ENCODE data around the gene SUSD3. TPM values are rescaled to one million over a fixed set of nuclear protein-coding genes. Genes with fewer than 3 reads are reported as not detected.

Gene SUSD3
- total RNA-seq: 10 to 100 TPM in 1 of 2 donors, 1 to 10 TPM in 1; 1.6 to 11.8 TPM

DNA sequence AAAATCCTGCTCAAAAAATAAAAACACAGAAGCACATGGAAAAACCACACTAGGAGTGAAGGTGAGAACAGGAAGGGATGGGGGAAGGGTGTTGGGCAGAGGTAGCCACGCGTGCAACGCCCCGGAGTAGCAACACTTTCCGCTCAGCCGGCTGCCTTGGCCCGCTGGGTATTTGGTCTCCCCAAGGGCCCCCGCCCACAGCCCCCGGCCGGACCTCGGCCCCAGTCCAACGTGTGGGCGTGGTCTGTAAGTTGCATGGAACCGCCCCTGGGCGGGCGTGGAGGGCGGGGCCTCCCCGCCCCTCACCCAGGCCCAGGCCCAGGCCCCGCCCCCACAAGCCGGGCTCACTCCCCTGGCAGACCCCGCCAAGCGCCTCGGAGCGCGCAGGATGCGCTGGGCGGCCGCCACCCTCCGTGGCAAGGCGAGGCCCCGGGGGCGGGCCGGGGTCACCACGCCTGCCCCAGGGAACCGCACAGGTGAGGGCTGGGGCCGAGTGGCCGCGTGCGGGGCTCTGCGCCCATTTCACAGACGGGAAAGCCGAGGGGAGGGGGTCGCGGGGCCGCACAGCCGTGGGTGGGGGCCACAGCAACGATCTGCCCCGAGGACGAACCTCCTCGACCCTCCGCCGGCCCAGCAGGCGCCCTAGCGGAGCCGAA is at the start of gene SUSD3:
TSS of gene SUSD3 (plus strand) at position 347 of the 656 bp plus-strand sequence. CDS start at position 389, 42 bp downstream.
- Histone ChIP-seq H3K27me3 (no peaks in the 10 kb centered on the region), H3K4me3 (peak within 1 kb of the TSS; percentile 26 to 60), H3K4me1 (peaks cover 0 to 22% of the 10 kb centered on the region in 2 donors), H3K27ac (peak within 1 kb of the TSS in 1 of 2 donors; percentile 34), H3K9me3 (no peaks in the 10 kb centered on the region), H3K36me3 (no peaks in the 10 kb centered on the region)
- TF ChIP-seq, protein P1, sequence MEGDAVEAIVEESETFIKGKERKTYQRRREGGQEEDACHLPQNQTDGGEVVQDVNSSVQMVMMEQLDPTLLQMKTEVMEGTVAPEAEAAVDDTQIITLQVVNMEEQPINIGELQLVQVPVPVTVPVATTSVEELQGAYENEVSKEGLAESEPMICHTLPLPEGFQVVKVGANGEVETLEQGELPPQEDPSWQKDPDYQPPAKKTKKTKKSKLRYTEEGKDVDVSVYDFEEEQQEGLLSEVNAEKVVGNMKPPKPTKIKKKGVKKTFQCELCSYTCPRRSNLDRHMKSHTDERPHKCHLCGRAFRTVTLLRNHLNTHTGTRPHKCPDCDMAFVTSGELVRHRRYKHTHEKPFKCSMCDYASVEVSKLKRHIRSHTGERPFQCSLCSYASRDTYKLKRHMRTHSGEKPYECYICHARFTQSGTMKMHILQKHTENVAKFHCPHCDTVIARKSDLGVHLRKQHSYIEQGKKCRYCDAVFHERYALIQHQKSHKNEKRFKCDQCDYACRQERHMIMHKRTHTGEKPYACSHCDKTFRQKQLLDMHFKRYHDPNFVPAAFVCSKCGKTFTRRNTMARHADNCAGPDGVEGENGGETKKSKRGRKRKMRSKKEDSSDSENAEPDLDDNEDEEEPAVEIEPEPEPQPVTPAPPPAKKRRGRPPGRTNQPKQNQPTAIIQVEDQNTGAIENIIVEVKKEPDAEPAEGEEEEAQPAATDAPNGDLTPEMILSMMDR (IDR thresholded peaks at IDR 0.05): no peak
- no peak for DNase-seq (ENCODE audit: low spot score)

DNA sequence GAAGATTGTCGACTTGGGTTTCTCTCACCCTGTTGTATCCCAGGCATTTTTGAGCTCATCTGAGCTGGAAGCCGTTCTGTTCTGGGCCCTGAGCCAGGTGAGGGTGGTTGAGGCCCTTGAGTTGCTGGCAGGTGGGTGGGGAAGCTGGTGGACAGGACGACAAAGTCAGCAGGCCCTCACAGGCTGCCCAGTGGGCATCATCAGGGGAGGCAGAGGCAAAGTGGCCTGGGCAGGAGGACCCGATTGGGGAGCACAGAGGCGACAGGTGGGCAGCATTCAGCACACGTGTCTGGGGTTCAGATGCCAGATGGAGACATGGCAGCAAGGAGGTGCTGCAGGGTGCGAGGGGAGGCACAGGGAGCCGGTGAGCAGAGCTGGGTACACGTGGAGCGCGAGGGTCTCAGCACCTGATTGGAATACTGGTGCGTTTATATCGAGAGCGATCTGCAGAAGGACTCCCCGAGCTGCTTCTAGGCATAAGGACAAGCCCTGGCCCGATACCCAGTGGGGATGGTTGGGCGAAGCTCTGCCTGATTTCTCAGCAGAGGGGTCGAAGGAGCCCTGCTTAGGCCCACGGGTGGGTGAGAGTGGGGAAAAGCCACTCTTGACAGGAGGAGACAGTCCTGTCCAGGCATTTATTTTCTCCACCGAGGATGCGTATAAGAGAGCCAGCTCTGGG is 49.0 kb upstream of the SUSD3 start:
- peak; percentile 1 for DNase-seq (ENCODE audit: low spot score)
- Histone ChIP-seq H3K36me3 (no peaks in the 10 kb centered on the region), H3K27me3 (no peaks in the 10 kb centered on the region), H3K4me1 (no peaks in the 10 kb centered on the region), H3K9me3 (no peaks in the 10 kb centered on the region), H3K4me3 (no peak overlapping the region), H3K27ac (no peak overlapping the region)
- TF ChIP-seq, protein P1 (IDR thresholded peaks at IDR 0.05): no peak

DNA sequence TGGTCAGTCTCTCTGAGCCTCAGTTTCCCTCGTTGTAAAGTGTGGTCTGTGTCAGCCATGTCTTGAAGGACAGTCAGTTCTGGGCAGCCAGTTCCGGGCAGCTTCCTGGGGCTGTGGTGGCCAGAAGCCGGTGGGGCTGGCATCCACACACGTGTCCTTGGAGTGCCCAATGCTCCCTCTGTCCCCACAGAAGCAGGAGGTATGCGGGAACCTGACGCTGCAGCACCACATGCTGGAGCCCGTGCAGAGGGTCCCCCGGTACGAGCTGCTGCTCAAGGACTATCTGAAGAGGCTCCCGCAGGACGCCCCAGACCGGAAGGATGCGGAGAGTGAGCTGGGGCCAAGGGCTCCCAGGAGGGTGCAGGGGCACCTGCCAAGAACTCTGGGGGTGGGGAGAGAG is 48.4 kb upstream of the SUSD3 start:
- TF ChIP-seq, protein P1 (IDR thresholded peaks at IDR 0.05): no peak
- H3K27ac ChIP-seq: no peak overlapping the region
- no peaks in the 10 kb centered on the region for H3K9me3 ChIP-seq
- no peak overlapping the region for H3K4me3 ChIP-seq
- H3K36me3 ChIP-seq: no peaks in the 10 kb centered on the region
- H3K27me3 ChIP-seq: no peaks in the 10 kb centered on the region
- peak; percentile 51 for DNase-seq (ENCODE audit: low spot score)
- H3K4me1 ChIP-seq: no peaks in the 10 kb centered on the region

DNA sequence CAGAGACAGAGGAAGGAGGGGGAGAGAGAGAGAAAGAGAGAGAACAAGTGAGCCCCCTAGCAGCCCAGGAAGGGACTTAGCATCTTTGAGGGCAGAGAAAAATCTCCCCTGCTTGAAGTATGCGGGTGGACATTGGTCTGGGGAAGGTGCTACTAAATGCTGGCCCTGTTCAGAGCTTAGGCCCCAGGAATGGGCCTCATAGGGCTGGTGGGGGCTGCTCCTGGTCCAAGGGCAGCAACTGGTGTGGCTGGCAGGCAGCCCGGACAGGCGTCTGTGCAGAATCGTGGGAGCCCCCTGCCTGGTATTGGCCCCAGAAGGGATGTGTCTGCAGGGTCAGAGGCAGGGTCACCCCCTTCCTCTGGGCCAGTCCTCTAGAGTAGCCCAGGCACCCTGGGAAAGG is 47.8 kb upstream of the SUSD3 start:
- Histone ChIP-seq H3K36me3 (no peaks in the 10 kb centered on the region), H3K9me3 (no peaks in the 10 kb centered on the region)

DNA sequence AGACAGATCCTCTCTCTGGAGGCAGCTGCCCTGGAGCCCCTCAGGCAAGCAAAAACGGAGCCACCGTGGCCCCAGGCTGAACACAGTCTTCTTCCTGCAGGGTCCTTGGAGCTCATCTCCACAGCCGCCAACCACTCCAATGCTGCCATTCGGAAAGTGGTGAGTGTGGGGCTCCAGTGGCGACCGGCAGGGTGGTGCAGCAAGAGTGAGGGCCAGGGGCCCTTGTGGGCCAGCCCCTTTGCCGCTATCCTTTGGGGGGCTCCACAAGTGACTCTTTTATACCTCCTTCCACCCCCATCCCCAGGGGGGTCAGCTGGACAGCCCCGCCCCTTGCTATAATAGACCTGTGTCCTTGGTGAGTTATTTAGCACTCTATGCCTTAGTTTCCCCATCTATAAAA is 47.4 kb upstream of the SUSD3 start:
- H3K9me3 ChIP-seq: no peaks in the 10 kb centered on the region
- no peak overlapping the region for H3K27ac ChIP-seq
- TF ChIP-seq, protein P1 (IDR thresholded peaks at IDR 0.05): no peak
- H3K4me1 ChIP-seq: no peaks in the 10 kb centered on the region
- H3K27me3 ChIP-seq: no peaks in the 10 kb centered on the region
- H3K4me3 ChIP-seq: no peak overlapping the region
- no peaks in the 10 kb centered on the region for H3K36me3 ChIP-seq
- no peak for DNase-seq (ENCODE audit: low spot score)

More for the DNA sequence above, 47.8 kb upstream of the SUSD3 start:
- H3K27me3 ChIP-seq: no peaks in the 10 kb centered on the region
- no peaks in the 10 kb centered on the region for H3K4me1 ChIP-seq
- H3K4me3 ChIP-seq: no peak overlapping the region
- peak; percentile 50 for DNase-seq (ENCODE audit: low spot score)
- TF ChIP-seq, protein P1 (IDR thresholded peaks at IDR 0.05): no peak
- no peak overlapping the region for H3K27ac ChIP-seq
